DND-41 (cell line): ENCODE results near the gene NRROS.

Source experiments
- EZH2 ChIP-seq: IDR thresholded peaks from 3 replicates; pipeline ENCODE4 v1.6.1; 2012; ENCODE audit warnings: borderline replicate concordance, low read depth, mild to moderate bottlenecking, moderate library complexity, low read length, inconsistent platforms; ENCODE audit not compliant: severe bottlenecking
- TF ChIP-seq, protein P1 (sequence below): IDR thresholded peaks from 2 replicates; pipeline ENCODE4 v1.5.1; 2012; ENCODE audit warnings: borderline replicate concordance, low read length, moderate library complexity, mild to moderate bottlenecking; ENCODE audit not compliant: poor library complexity, severe bottlenecking; ENCODE audit errors: extremely low read depth

DNA sequence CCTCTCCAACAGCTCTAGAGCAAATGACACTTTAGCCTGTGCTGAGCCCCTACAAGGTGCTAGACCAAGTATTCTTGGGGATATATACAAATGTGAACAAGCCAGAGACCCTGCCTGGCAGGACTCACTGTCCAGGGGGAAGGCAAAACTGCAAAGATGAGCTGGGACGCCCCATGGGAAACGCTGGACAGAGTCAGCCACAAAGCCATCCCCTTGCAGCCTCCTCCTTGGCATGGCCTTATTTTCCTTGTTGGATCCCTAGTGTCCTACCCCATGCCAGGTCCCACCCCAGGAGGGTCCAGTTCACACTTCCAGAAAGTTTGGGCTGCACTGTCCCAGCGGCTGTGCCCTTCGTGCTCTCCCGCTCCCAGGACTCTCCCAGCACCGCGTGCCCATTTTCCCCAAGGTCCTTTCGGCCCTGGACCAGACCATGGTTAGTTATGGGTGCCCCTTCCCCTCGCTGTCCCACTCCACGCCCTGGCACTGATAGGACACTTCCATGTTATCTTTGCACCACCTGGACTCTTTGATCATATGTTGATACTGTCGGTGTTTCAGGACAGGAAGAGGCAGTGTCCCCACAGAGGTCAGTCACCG is 5.8 kb upstream of the NRROS start:
- TF ChIP-seq, protein P1, sequence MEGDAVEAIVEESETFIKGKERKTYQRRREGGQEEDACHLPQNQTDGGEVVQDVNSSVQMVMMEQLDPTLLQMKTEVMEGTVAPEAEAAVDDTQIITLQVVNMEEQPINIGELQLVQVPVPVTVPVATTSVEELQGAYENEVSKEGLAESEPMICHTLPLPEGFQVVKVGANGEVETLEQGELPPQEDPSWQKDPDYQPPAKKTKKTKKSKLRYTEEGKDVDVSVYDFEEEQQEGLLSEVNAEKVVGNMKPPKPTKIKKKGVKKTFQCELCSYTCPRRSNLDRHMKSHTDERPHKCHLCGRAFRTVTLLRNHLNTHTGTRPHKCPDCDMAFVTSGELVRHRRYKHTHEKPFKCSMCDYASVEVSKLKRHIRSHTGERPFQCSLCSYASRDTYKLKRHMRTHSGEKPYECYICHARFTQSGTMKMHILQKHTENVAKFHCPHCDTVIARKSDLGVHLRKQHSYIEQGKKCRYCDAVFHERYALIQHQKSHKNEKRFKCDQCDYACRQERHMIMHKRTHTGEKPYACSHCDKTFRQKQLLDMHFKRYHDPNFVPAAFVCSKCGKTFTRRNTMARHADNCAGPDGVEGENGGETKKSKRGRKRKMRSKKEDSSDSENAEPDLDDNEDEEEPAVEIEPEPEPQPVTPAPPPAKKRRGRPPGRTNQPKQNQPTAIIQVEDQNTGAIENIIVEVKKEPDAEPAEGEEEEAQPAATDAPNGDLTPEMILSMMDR, result no peak
- TF ChIP-seq EZH2, result no peak
